HEK293 (cell line): ENCODE results near the gene TXNL1.

Experiments
- REPIN1 ChIP-seq: fragments of 450-650 bp; formaldehyde crosslinking; IDR thresholded peaks from 2 replicates; pipeline ENCODE4 v1.5.1; 2017; ENCODE audit warnings: missing biosample characterization, missing genetic modification characterization, low read depth
- SALL2 ChIP-seq: fragments of 450-650 bp; formaldehyde crosslinking; IDR thresholded peaks from 2 replicates; pipeline ENCODE4 v1.5.0; 2017; ENCODE audit warnings: missing biosample characterization, mild to moderate bottlenecking, missing genetic modification characterization, borderline replicate concordance
- ZFP3 ChIP-seq: fragments of 450-650 bp; formaldehyde crosslinking; IDR thresholded peaks from 2 replicates; pipeline ENCODE4 v1.5.1; 2016; ENCODE audit warnings: low read depth, missing biosample characterization, missing genetic modification characterization
- ZNF132 ChIP-seq: fragments of 450-650 bp; formaldehyde crosslinking; IDR thresholded peaks from 2 replicates; pipeline ENCODE4 v1.5.1; 2017; ENCODE audit warnings: missing biosample characterization, missing genetic modification characterization, borderline replicate concordance
- ZNF274 ChIP-seq, 2 experiments: fragments of 200-500 bp in 1 of 2; fragments of 450-650 bp in 1 of 2; sonication (Bioruptor generic) in 1 of 2; formaldehyde crosslinking in 1 of 2; IDR thresholded peaks; 2 replicates each; pipeline versions ENCODE4 v1.5.1 to v1.6.1; 2014 to 2016; ENCODE audit warnings: borderline replicate concordance in 1 of 2, inconsistent platforms in 1 of 2, low read length in 1 of 2, missing biosample characterization in 1 of 2, missing genetic modification characterization in 1 of 2
- ZNF560 ChIP-seq: fragments of 450-650 bp; formaldehyde crosslinking; IDR thresholded peaks from 2 replicates; pipeline ENCODE4 v1.5.1; 2017; ENCODE audit warnings: missing biosample characterization, missing genetic modification characterization, borderline replicate concordance
- TF ChIP-seq, protein P1 (sequence below): fragments of 450-650 bp; formaldehyde crosslinking; IDR thresholded peaks from 2 replicates; pipeline ENCODE4 v1.5.1; 2016; ENCODE audit warnings: missing biosample characterization, missing genetic modification characterization
- TF ChIP-seq, protein P2 (sequence below): fragments of 450-650 bp; formaldehyde crosslinking; IDR thresholded peaks from 2 replicates; pipeline ENCODE4 v1.5.0; 2017; ENCODE audit warnings: missing biosample characterization, missing genetic modification characterization, borderline replicate concordance
- TF ChIP-seq, protein P3 (sequence below): fragments of 450-650 bp; formaldehyde crosslinking; IDR thresholded peaks from 2 replicates; pipeline ENCODE4 v1.5.1; 2016; ENCODE audit warnings: missing biosample characterization, missing genetic modification characterization

DNA sequence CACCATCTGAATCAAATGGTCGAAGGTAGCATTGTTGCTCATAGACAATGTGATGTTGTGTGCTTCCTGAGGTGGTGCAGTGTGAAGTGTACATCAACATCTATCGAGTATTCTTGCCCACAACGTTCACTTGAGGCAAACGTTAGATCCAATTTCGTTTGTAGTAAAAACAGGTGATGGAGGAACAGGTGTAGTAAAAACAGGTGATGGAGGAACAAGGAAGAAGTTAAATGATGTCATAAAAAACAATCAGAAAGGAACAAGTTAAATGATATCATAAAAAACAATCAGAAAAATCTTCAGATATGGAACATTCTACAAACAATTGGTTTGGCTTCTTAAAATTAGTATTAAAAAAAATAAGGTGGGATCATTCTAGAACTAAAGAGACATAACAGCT is 24.1 kb upstream of the TXNL1 start:
- TF ChIP-seq, protein P1, sequence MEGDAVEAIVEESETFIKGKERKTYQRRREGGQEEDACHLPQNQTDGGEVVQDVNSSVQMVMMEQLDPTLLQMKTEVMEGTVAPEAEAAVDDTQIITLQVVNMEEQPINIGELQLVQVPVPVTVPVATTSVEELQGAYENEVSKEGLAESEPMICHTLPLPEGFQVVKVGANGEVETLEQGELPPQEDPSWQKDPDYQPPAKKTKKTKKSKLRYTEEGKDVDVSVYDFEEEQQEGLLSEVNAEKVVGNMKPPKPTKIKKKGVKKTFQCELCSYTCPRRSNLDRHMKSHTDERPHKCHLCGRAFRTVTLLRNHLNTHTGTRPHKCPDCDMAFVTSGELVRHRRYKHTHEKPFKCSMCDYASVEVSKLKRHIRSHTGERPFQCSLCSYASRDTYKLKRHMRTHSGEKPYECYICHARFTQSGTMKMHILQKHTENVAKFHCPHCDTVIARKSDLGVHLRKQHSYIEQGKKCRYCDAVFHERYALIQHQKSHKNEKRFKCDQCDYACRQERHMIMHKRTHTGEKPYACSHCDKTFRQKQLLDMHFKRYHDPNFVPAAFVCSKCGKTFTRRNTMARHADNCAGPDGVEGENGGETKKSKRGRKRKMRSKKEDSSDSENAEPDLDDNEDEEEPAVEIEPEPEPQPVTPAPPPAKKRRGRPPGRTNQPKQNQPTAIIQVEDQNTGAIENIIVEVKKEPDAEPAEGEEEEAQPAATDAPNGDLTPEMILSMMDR (tag by site-specific recombination): no peak
- TF ChIP-seq ZFP3 (no peak), ZNF132 (no peak), ZNF274 (IDR thresholded peaks at IDR 0.05; ENCODE audit: low read length) (no peak), ZNF274 (tag by site-specific recombination; IDR thresholded peaks at IDR 0.05; ENCODE audit: borderline replicate concordance) (no peak), REPIN1 (tag by site-specific recombination) (no peak), SALL2 (tag by site-specific recombination) (no peak), ZNF560 (tag by site-specific recombination) (no peak)
- TF ChIP-seq, protein P2, sequence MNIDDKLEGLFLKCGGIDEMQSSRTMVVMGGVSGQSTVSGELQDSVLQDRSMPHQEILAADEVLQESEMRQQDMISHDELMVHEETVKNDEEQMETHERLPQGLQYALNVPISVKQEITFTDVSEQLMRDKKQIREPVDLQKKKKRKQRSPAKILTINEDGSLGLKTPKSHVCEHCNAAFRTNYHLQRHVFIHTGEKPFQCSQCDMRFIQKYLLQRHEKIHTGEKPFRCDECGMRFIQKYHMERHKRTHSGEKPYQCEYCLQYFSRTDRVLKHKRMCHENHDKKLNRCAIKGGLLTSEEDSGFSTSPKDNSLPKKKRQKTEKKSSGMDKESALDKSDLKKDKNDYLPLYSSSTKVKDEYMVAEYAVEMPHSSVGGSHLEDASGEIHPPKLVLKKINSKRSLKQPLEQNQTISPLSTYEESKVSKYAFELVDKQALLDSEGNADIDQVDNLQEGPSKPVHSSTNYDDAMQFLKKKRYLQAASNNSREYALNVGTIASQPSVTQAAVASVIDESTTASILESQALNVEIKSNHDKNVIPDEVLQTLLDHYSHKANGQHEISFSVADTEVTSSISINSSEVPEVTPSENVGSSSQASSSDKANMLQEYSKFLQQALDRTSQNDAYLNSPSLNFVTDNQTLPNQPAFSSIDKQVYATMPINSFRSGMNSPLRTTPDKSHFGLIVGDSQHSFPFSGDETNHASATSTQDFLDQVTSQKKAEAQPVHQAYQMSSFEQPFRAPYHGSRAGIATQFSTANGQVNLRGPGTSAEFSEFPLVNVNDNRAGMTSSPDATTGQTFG (tag by site-specific recombination): no peak
- TF ChIP-seq, protein P3, sequence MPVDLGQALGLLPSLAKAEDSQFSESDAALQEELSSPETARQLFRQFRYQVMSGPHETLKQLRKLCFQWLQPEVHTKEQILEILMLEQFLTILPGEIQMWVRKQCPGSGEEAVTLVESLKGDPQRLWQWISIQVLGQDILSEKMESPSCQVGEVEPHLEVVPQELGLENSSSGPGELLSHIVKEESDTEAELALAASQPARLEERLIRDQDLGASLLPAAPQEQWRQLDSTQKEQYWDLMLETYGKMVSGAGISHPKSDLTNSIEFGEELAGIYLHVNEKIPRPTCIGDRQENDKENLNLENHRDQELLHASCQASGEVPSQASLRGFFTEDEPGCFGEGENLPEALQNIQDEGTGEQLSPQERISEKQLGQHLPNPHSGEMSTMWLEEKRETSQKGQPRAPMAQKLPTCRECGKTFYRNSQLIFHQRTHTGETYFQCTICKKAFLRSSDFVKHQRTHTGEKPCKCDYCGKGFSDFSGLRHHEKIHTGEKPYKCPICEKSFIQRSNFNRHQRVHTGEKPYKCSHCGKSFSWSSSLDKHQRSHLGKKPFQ (tag by site-specific recombination): no peak
